ELF-1 (cell line): ENCODE data around the gene BRD7.
"Not testable (repeated sequence)": the region's sequence is repeated elsewhere in the genome, so short reads cannot be mapped to it uniquely, and the experiment has no call there.

Source experiments
- DNase-seq: peaks from one replicate; pipeline ENCODE4 v3.0.0-alpha.2; 2016; ENCODE audit warnings: low read depth, low spot score

Gene BRD7

GRCh38 chr16:50359626-50360025 is 9.2 kb downstream of the BRD7 start:
- DNase-seq: no peak

- no peak for DNase-seq
Observed at GRCh38 chr16:50354629-50355456, 13.9 kb downstream of the BRD7 start.

GRCh38 chr16:50354082-50354481 is 14.7 kb downstream of the BRD7 start:
- no peak for DNase-seq

- DNase-seq: no peak
Observed at GRCh38 chr16:50351952-50352351, 16.8 kb downstream of the BRD7 start.

GRCh38 chr16:50351116-50351515 is 17.7 kb downstream of the BRD7 start:
- DNase-seq: no peak

GRCh38 chr16:50345210-50345609 is 23.6 kb downstream of the BRD7 start:
- not testable (repeated sequence) for DNase-seq

GRCh38 chr16:50343566-50343965 is 25.2 kb downstream of the BRD7 start:
- peak; percentile 42 for DNase-seq

GRCh38 chr16:50340578-50340977 is 28.2 kb downstream of the BRD7 start:
- DNase-seq: no peak

GRCh38 chr16:50338371-50339231 is 30.2 kb downstream of the BRD7 start:
- no peak for DNase-seq

- no peak for DNase-seq
Observed at GRCh38 chr16:50336884-50337283, 31.9 kb downstream of the BRD7 start.

GRCh38 chr16:50335196-50335958 is 33.4 kb downstream of the BRD7 start:
- no peak for DNase-seq

- DNase-seq: no peak
Observed at GRCh38 chr16:50334106-50334975, 34.4 kb downstream of the BRD7 start.

GRCh38 chr16:50332599-50332998 is 36.2 kb downstream of the BRD7 start:
- no peak for DNase-seq

- DNase-seq: no peak
Observed at GRCh38 chr16:50331570-50331969, 37.2 kb downstream of the BRD7 start.

- DNase-seq: no peak
Observed at GRCh38 chr16:50329446-50330189, 39.2 kb downstream of the BRD7 start.

GRCh38 chr16:50326835-50327465 is 41.8 kb downstream of the BRD7 start:
- peak; percentile 58 for DNase-seq

GRCh38 chr16:50326264-50326663 is 42.5 kb downstream of the BRD7 start:
- DNase-seq: no peak

GRCh38 chr16:50324345-50324744 is 44.4 kb downstream of the BRD7 start:
- DNase-seq: no peak

GRCh38 chr16:50323335-50324011 is 45.3 kb downstream of the BRD7 start:
- DNase-seq: no peak
